ENCODE data around the gene NRXN3.

- TF ChIP-seq CTCF (IDR thresholded peaks at IDR 0.05) (no peak), EZH2 (IDR thresholded peaks at IDR 0.05) (no peak)
Measured at GRCh38 chr14:79051742-79052141, 881.6 kb downstream of the NRXN3 start.
